Neural crest cell (in vitro differentiated cells): Measurements from ENCODE around the gene RRM1. TPM values are rescaled to one million over a fixed set of nuclear protein-coding genes. Genes with fewer than 3 reads are reported as not detected.

ENCODE experiments used
- DNase-seq: peaks from one replicate; pipeline ENCODE4 v3.0.0; 2021; ENCODE audit warnings: low read depth, mixed read lengths, low spot score
- H3K27ac Mint-ChIP-seq: one replicate; pipeline ENCODE4 v1.8.0; 2021; ENCODE audit warnings: mild to moderate bottlenecking, mixed read lengths; ENCODE audit not compliant: unreplicated experiment
- H3K27me3 Mint-ChIP-seq: 2 replicates; pipeline ENCODE4 v1.8.0; 2021; ENCODE audit warnings: low read depth, mild to moderate bottlenecking, mixed read lengths
- H3K36me3 Mint-ChIP-seq: 2 replicates; pipeline ENCODE4 v1.8.0; 2021; ENCODE audit warnings: low read depth, mild to moderate bottlenecking, mixed read lengths
- H3K4me1 Mint-ChIP-seq: 2 replicates; pipeline ENCODE4 v1.8.0; 2021; ENCODE audit warnings: mixed read lengths
- H3K4me3 Mint-ChIP-seq: one replicate; pipeline ENCODE4 v1.8.0; 2021; ENCODE audit warnings: mild to moderate bottlenecking, mixed read lengths
- H3K9me3 Mint-ChIP-seq: 2 replicates; pipeline ENCODE4 v1.8.0; 2021; ENCODE audit warnings: mixed read lengths
- total RNA-seq: library from RNA; stranded (reverse); gene quantifications from 2 replicates; pipeline ENCODE4 v1.2.1, GENCODE V29; 2021
- TF ChIP-seq, protein P1 (sequence below): fragments of 200-600 bp; sonication (generic); conservative IDR thresholded peaks from 2 replicates; pipeline ENCODE4 v1.5.0; 2021; ENCODE audit warnings: antibody characterized with exemption, mild to moderate bottlenecking

Gene RRM1
- total RNA-seq, 1 donor from 2014 or later = 209 TPM

DNA sequence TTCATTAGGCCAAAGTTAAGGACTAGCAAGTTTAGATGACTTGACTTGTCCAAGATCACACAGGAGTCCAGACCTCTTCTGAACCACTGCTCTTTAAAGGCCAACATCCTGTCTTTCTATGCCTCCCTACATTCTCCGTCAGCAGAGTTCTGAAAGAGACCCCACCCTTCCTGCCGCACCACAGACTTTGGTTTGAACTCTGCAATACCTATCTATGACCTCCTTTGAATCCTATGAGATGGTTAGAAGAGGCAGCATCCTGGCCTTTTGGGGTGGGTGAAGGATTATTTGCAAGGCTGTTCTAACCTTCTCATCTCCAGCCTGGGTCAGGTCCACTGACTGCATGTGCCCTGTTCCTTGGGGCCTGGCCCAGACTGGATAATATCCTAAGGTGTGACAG is 4.3 kb upstream of the RRM1 start:
- H3K27me3 Mint-ChIP-seq = no peaks in the 10 kb centered on the region
- peak overlapping the region; percentile 14 for H3K4me3 Mint-ChIP-seq
- DNase-seq = no peak
- TF ChIP-seq, protein P1, sequence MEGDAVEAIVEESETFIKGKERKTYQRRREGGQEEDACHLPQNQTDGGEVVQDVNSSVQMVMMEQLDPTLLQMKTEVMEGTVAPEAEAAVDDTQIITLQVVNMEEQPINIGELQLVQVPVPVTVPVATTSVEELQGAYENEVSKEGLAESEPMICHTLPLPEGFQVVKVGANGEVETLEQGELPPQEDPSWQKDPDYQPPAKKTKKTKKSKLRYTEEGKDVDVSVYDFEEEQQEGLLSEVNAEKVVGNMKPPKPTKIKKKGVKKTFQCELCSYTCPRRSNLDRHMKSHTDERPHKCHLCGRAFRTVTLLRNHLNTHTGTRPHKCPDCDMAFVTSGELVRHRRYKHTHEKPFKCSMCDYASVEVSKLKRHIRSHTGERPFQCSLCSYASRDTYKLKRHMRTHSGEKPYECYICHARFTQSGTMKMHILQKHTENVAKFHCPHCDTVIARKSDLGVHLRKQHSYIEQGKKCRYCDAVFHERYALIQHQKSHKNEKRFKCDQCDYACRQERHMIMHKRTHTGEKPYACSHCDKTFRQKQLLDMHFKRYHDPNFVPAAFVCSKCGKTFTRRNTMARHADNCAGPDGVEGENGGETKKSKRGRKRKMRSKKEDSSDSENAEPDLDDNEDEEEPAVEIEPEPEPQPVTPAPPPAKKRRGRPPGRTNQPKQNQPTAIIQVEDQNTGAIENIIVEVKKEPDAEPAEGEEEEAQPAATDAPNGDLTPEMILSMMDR = no peak
- H3K36me3 Mint-ChIP-seq = peaks cover 2% of the 10 kb centered on the region
- H3K9me3 Mint-ChIP-seq = no peaks in the 10 kb centered on the region
- peaks cover 11% of the 10 kb centered on the region for H3K4me1 Mint-ChIP-seq
- no peak overlapping the region for H3K27ac Mint-ChIP-seq

DNA sequence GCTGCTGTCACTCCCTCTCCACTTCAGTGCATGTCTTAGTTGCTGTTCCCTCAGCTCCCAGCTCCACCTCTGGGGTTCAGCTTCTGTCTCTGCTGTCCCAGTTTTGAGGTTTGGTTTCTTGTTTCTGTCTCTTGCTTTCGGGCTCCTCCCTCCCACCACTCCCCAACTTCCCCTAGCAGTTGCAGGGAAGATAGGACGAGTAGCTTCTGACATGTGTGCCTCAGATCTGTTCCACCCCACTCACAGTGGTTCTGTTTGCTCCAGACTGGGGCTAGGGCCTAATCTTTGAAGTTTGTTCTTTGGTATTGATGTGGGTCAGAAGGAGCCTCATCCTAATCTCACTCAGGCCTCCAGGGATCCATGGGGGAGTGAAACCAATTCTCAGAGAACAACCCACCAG is 2.6 kb upstream of the RRM1 start:
- Mint-ChIP-seq H3K36me3 (peaks cover 2% of the 10 kb centered on the region), H3K9me3 (no peaks in the 10 kb centered on the region), H3K27me3 (no peaks in the 10 kb centered on the region), H3K4me1 (peaks cover 23% of the 10 kb centered on the region), H3K27ac (no peak overlapping the region), H3K4me3 (peak overlapping the region; percentile 74)
- DNase-seq = no peak
- TF ChIP-seq, protein P1 = no peak

DNA sequence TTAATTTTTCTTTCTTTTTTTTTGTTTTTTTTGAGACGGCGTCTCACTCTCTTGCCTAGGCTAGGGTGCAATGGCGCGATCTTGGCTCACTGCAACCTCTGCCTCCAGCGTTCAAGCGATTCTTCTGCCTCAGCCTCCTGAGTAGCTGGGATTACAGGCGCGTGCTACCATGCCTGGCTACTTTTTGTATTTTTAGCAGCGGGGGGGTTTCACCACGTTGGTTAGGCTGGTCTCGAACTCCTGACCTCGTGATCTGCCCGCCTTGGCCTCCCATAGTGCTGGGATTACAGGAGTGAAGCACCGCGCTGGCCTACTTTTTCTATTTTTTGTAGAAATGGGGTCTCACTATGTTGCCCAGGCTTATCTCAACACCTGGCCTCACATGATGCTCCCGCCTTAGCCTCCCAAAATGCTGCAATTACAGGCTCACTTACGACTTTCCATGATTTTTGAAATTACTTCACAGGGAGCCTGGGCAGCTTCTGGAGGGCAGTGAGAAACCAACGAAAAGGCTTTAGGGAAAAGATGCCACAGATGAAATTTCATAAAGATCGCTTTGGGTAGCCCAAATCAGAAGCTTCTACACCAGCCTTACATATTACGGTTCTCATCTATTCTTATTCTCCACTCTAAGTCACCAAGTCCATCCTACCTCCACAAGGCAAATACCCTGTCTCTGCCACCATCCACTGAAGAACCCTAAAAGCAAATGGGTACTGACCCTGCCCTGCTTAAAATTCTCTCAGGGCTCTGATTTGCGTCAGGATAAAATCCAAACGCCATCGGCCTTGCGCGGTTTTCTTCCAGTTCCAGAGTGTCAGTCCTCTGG is 866 bp upstream of the RRM1 start:
- H3K27ac Mint-ChIP-seq = peak overlapping the region; percentile 99
- H3K4me3 Mint-ChIP-seq = peak overlapping the region; percentile 98
- H3K27me3 Mint-ChIP-seq = no peaks in the 10 kb centered on the region
- no peaks in the 10 kb centered on the region for H3K36me3 Mint-ChIP-seq
- DNase-seq = no peak
- no peaks in the 10 kb centered on the region for H3K9me3 Mint-ChIP-seq
- H3K4me1 Mint-ChIP-seq = peaks cover 32% of the 10 kb centered on the region
- TF ChIP-seq, protein P1 = no peak

DNA sequence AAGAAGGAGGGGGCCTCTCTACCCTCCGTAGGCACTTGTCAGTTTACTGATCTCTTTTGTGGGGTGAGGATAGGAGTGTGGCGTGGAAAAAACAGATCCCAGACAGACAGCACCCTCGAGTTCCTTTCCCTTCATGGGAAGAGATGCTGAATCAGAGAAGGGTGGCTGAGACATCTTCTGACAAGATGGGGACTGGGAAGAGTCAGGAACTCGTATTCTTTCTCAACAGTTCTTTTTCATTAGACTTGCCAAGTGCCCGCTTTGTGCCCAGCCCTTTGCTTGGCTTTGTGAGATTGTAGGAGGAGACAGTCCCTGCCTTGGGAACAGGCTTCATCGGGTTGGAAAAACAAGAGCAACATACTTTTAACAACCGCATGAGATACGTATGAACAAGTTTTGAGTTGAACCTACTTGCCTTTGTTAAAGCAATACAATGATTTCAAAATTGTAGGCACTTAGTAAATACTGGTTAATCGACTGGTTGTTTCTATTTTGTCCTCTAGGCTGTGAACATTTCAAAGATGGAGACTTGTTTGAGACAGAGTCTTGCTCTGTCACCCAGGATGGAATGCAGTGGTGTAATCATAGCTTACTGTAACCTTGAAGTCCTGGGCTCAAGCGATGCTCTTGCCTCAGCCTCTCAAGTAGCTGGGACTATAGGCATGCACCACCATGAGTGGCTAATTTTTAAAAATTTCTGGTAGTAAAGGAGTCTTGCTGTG is 1.1 kb downstream of the RRM1 start:
- peak overlapping the region; percentile 98 for H3K4me3 Mint-ChIP-seq
- no peaks in the 10 kb centered on the region for H3K9me3 Mint-ChIP-seq
- H3K36me3 Mint-ChIP-seq = no peaks in the 10 kb centered on the region
- H3K27me3 Mint-ChIP-seq = no peaks in the 10 kb centered on the region
- TF ChIP-seq, protein P1 = peak; percentile 16
- peaks cover 49% of the 10 kb centered on the region for H3K4me1 Mint-ChIP-seq
- peak overlapping the region; percentile 99 for H3K27ac Mint-ChIP-seq
- DNase-seq = no peak

DNA sequence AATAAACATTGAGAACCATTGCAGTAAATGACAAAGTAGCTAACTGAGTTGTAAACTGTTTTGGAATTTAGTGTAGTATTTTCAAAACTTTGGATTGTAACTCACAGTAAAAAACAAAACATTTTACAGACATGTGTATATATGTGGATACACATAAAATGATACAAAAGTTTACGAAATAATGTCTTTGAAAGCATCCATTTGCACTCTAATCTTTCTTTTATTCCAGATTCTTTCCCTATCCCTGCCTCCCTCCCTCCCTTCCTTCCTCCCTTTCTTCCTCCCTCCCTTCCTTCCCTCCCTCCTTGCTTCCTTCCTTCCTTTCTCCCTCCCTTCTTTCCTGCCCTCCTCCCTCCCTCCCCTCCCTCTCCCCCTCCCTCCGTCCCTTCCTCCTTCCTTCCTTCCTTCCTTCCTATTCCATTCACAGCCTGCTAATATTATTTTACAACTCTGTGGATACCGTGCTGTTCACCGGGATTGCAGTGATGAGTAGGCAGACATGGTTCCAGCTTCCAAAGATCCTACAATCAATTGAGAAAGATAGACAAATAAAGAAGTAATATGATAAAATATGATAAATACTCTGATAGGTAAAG is 3.5 kb downstream of the RRM1 start:
- TF ChIP-seq, protein P1 = no peak
- Mint-ChIP-seq H3K36me3 (peaks cover 3% of the 10 kb centered on the region), H3K4me3 (peak overlapping the region; percentile 65), H3K9me3 (no peaks in the 10 kb centered on the region), H3K4me1 (peaks cover 59% of the 10 kb centered on the region), H3K27ac (no peak overlapping the region), H3K27me3 (no peaks in the 10 kb centered on the region)
- no peak for DNase-seq
